H9 (cell line): ENCODE measurements around the gene PPP2R2B. TPM values are rescaled to one million over a fixed set of nuclear protein-coding genes. Genes with fewer than 3 reads are reported as not detected.

Experiments
- DNase-seq: peaks from one replicate; pipeline ENCODE4 v3.0.0-alpha.2; 2017
- H2AFZ ChIP-seq: one replicate; pipeline ENCODE4 v1.6.1; 2013; ENCODE audit warnings: mild to moderate bottlenecking, low read length, control low read depth, moderate library complexity
- H2AK5ac ChIP-seq: 2 replicates; pipeline ENCODE4 v1.6.1; 2013; ENCODE audit warnings: low read length, control low read depth, mixed read lengths; ENCODE audit not compliant: insufficient read length
- H2BK120ac ChIP-seq: one replicate; pipeline ENCODE4 v1.6.1; 2013; ENCODE audit warnings: low read depth, mild to moderate bottlenecking, low read length, control low read depth, inconsistent platforms; ENCODE audit not compliant: poor library complexity, severe bottlenecking
- H2BK12ac ChIP-seq: 2 replicates; pipeline ENCODE4 v1.6.1; 2013; ENCODE audit warnings: low read length, control low read depth, mixed read lengths, low read depth; ENCODE audit not compliant: insufficient read length
- H2BK15ac ChIP-seq: 2 replicates; pipeline ENCODE4 v1.6.1; 2013; ENCODE audit warnings: low read depth, low read length, control low read depth
- H2BK20ac ChIP-seq: one replicate; pipeline ENCODE4 v1.6.1; 2013; ENCODE audit warnings: low read depth, mild to moderate bottlenecking, low read length, control low read depth, inconsistent platforms; ENCODE audit not compliant: poor library complexity, severe bottlenecking
- H2BK5ac ChIP-seq: 2 replicates; pipeline ENCODE4 v1.6.1; 2013; ENCODE audit warnings: low read length, control low read depth, mixed read lengths; ENCODE audit not compliant: insufficient read length
- H3K14ac ChIP-seq: 2 replicates; pipeline ENCODE4 v1.6.1; 2013; ENCODE audit warnings: low read length, control low read depth; ENCODE audit not compliant: insufficient read depth
- H3K18ac ChIP-seq: 2 replicates; pipeline ENCODE4 v1.6.1; 2013; ENCODE audit warnings: low read depth, mild to moderate bottlenecking, mixed read lengths, low read length, control low read depth; ENCODE audit not compliant: insufficient read length
- H3K23ac ChIP-seq: 2 replicates; pipeline ENCODE4 v1.6.1; 2013; ENCODE audit warnings: low read length, control low read depth, mixed read lengths, low read depth; ENCODE audit not compliant: insufficient read length
- H3K23me2 ChIP-seq: 2 replicates; pipeline ENCODE4 v1.6.1; 2013; ENCODE audit warnings: low read depth, mild to moderate bottlenecking, mixed read lengths, low read length, control low read depth; ENCODE audit not compliant: insufficient read length, poor library complexity, severe bottlenecking
- H3K27ac ChIP-seq: 2 replicates; pipeline ENCODE4 v1.5.1; 2013; ENCODE audit warnings: low read length, control low read depth, mixed read lengths, low read depth; ENCODE audit not compliant: insufficient read length
- H3K27me3 ChIP-seq: 2 replicates; pipeline ENCODE4 v1.6.1; 2013; ENCODE audit warnings: low read length, control low read depth, inconsistent platforms; ENCODE audit not compliant: insufficient read depth
- H3K4ac ChIP-seq: 2 replicates; pipeline ENCODE4 v1.6.1; 2013; ENCODE audit warnings: low read depth, mild to moderate bottlenecking, control low read depth, inconsistent platforms, low read length, moderate library complexity
- H3K4me1 ChIP-seq: 2 replicates; pipeline ENCODE4 v1.6.1; 2013; ENCODE audit warnings: low read length, control low read depth, inconsistent platforms; ENCODE audit not compliant: insufficient read depth
- H3K4me2 ChIP-seq: 2 replicates; pipeline ENCODE4 v1.6.1; 2013; ENCODE audit warnings: low read length, control low read depth, mixed read lengths; ENCODE audit not compliant: insufficient read length, insufficient read depth
- H3K56ac ChIP-seq: 2 replicates; pipeline ENCODE4 v1.6.1; 2013; ENCODE audit warnings: low read depth, mild to moderate bottlenecking, mixed read lengths, low read length, control low read depth; ENCODE audit not compliant: insufficient read length
- H3K79me1 ChIP-seq: 2 replicates; pipeline ENCODE4 v1.6.1; 2013; ENCODE audit warnings: low read depth, mild to moderate bottlenecking, moderate library complexity, low read length, control low read depth, inconsistent platforms; ENCODE audit not compliant: insufficient read depth, poor library complexity, severe bottlenecking
- H3K79me2 ChIP-seq: 2 replicates; pipeline ENCODE4 v1.6.1; 2013; ENCODE audit warnings: low read length, control low read depth, inconsistent platforms; ENCODE audit not compliant: insufficient read depth
- H3K9ac ChIP-seq: 2 replicates; pipeline ENCODE4 v1.6.1; 2013; ENCODE audit warnings: low read length, control low read depth, mixed read lengths; ENCODE audit not compliant: insufficient read length; ENCODE audit errors: extremely low read depth
- H3K9me3 ChIP-seq: one replicate; pipeline ENCODE4 v1.6.1; 2013; ENCODE audit warnings: low read depth, low read length, inconsistent platforms; ENCODE audit not compliant: control insufficient read depth
- H3T11ph ChIP-seq: one replicate; pipeline ENCODE4 v1.6.1; 2013; ENCODE audit warnings: mild to moderate bottlenecking, low read length, control low read depth, inconsistent platforms
- H4K20me1 ChIP-seq: one replicate; pipeline ENCODE4 v1.6.1; 2013; ENCODE audit not compliant: control insufficient read depth, insufficient read length, insufficient read depth
- H4K5ac ChIP-seq: 2 replicates; pipeline ENCODE4 v1.6.1; 2013; ENCODE audit warnings: low read depth, mild to moderate bottlenecking, mixed read lengths, low read length, control low read depth; ENCODE audit not compliant: insufficient read length
- H4K8ac ChIP-seq: replicated peaks from 2 replicates; pipeline ENCODE4 v1.6.1; 2013; ENCODE audit warnings: low read length, control low read depth, mixed read lengths, low read depth; ENCODE audit not compliant: insufficient read length
- H4K91ac ChIP-seq: 2 replicates; pipeline ENCODE4 v1.6.1; 2013; ENCODE audit warnings: low read depth, mild to moderate bottlenecking, moderate library complexity, mixed read lengths, low read length, control low read depth; ENCODE audit not compliant: insufficient read length
- H3K27ac Mint-ChIP-seq, 3 experiments: 2 replicates in 2 of 3; 3 replicates in 1 of 3; pipeline ENCODE4 v1.8.0; 2020 to 2021; ENCODE audit warnings: mixed read lengths in 3 of 3, mild to moderate bottlenecking in 1 of 3, moderate library complexity in 1 of 3
- H3K27me3 Mint-ChIP-seq: 2 replicates; pipeline ENCODE4 v1.8.0; 2021; ENCODE audit warnings: low read depth, mild to moderate bottlenecking, moderate library complexity, mixed read lengths
- H3K36me3 Mint-ChIP-seq, 3 experiments: 2 replicates in 2 of 3; 3 replicates in 1 of 3; pipeline ENCODE4 v1.8.0; 2020 to 2021; ENCODE audit warnings: low read depth in 3 of 3, mixed read lengths in 3 of 3; ENCODE audit not compliant: insufficient read depth in 1 of 3
- H3K4me1 Mint-ChIP-seq, 2 experiments: 2 replicates each; pipeline ENCODE4 v1.8.0; 2020; ENCODE audit warnings: mixed read lengths in 2 of 2
- H3K4me3 Mint-ChIP-seq, 2 experiments: 2 replicates in 1 of 2; 3 replicates in 1 of 2; pipeline ENCODE4 v1.8.0; 2020 to 2021; ENCODE audit warnings: mild to moderate bottlenecking in 2 of 2, mixed read lengths in 2 of 2, moderate library complexity in 1 of 2
- H3K9me3 Mint-ChIP-seq, 2 experiments: 2 replicates in 1 of 2; 3 replicates in 1 of 2; pipeline ENCODE4 v1.8.0; 2020; ENCODE audit warnings: mild to moderate bottlenecking in 2 of 2, mixed read lengths in 2 of 2, moderate library complexity in 1 of 2
- CTCF ChIP-seq: fragments of 200-600 bp; sonication (generic); conservative IDR thresholded peaks from 3 replicates; pipeline ENCODE4 v1.8.0; 2021; ENCODE audit warnings: antibody characterized with exemption, mild to moderate bottlenecking
- WGBS: extraction: QIAGEN DNeasy Blood & Tissue Kit; methylation state at CpG from one replicate; pipeline ENCODE4 v1.1.7; 2013; ENCODE audit warnings: missing lambda C conversion rate, low lambda C conversion rate, mixed read lengths; ENCODE audit not compliant: insufficient read length; ENCODE audit errors: extremely low coverage; 5-methylcytosine and 5-hydroxymethylcytosine counted together
- total RNA-seq: library from RNA; stranded (reverse); gene quantifications from 2 replicates; pipeline ENCODE4 v1.2.1, GENCODE V29; 2021

The PPP2R2B gene
- total RNA-seq, 1 experiment from 2014 or later, result 14.3 TPM

- Histone ChIP-seq H2AK5ac (no peak overlapping the region), H3K18ac (no peak overlapping the region), H3K56ac (no peak overlapping the region), H3K4me2 (no peak overlapping the region), H4K91ac (no peak overlapping the region), H3K79me1 (no peaks in the 10 kb centered on the region), H3T11ph (no peak overlapping the region), H3K4me1 (no peaks in the 10 kb centered on the region; the same call in 1 of the 2 replicates), H4K5ac (no peak overlapping the region), H3K9ac (no peak overlapping the region), H3K27me3 (no peaks in the 10 kb centered on the region), H2BK120ac (no peak overlapping the region), H3K4ac (no peak overlapping the region), H3K14ac (no peak overlapping the region), H2AFZ (no peak overlapping the region), H3K23ac (no peak overlapping the region), H2BK15ac (no peak overlapping the region), H4K8ac (no peak overlapping the region), H3K23me2 (no peaks in the 10 kb centered on the region), H3K27ac (no peak overlapping the region), H3K9me3 (no peaks in the 10 kb centered on the region), H3K79me2 (no peaks in the 10 kb centered on the region), H2BK12ac (no peak overlapping the region), H2BK5ac (no peak overlapping the region), H2BK20ac (no peak overlapping the region), H4K20me1 (no peaks in the 10 kb centered on the region)
- no peak for TF ChIP-seq CTCF
- no CpG with 5 or more reads among the region's 5 CpGs for WGBS
- Mint-ChIP-seq H3K36me3 (peaks cover 0 to 4% (median 2%) of the 10 kb centered on the region in 3 experiments; a peak in 4 of 7 replicates), H3K9me3 (peaks cover 2 to 3% of the 10 kb centered on the region in 2 experiments; a peak in 1 of 5 replicates), H3K27ac (no peak overlapping the region), H3K4me3 (no peak overlapping the region), H3K27me3 (no peaks in the 10 kb centered on the region), H3K4me1 (no peaks in the 10 kb centered on the region)
- no peak for DNase-seq
Observed at GRCh38 chr5:146682899-146683532, 195.5 kb downstream of the PPP2R2B start.
